HepG2 (cell line): ENCODE data around the gene ANKRD42. TPM values are rescaled to one million over a fixed set of nuclear protein-coding genes. Genes with fewer than 3 reads are reported as not detected.
A peak's percentile ranks its signal among the peaks of the same experiment; 100 is the strongest.

Source experiments
- ARHGAP35 ChIP-seq: sonication (generic); formaldehyde crosslinking; IDR thresholded peaks from 2 replicates; pipeline ENCODE4 v1.9.0; 2022; ENCODE audit warnings: mild to moderate bottlenecking, inconsistent platforms, moderate library complexity, missing genetic modification reagents, borderline replicate concordance
- CBFB ChIP-seq: sonication (generic); formaldehyde crosslinking; IDR thresholded peaks from 2 replicates; pipeline ENCODE4 v1.4.0; 2020; ENCODE audit warnings: missing genetic modification reagents
- ELF1 ChIP-seq: sonication (generic); formaldehyde crosslinking; IDR thresholded peaks from 2 replicates; pipeline ENCODE4 v1.4.0; 2020; ENCODE audit warnings: missing genetic modification reagents
- FOSL2 ChIP-seq: sonication (generic); formaldehyde crosslinking; IDR thresholded peaks from 2 replicates; pipeline ENCODE4 v1.4.0; 2020; ENCODE audit warnings: missing genetic modification reagents
- GRHL1 ChIP-seq: sonication (generic); formaldehyde crosslinking; conservative IDR thresholded peaks from 2 replicates; pipeline ENCODE4 v1.8.0; 2022; ENCODE audit warnings: missing genetic modification reagents
- GTF2F1 ChIP-seq: fragments of 150-350 bp; IDR thresholded peaks from 2 replicates; pipeline ENCODE4 v1.6.1; 2014; ENCODE audit warnings: low read length
- IRF2 ChIP-seq: IDR thresholded peaks from 2 replicates; pipeline ENCODE4 v1.6.1; 2018; ENCODE audit warnings: missing genetic modification reagents, missing compliant biosample characterization
- MBNL3 ChIP-seq: fragments of 250-450 bp; sonication (Bioruptor Pico); conservative IDR thresholded peaks from 2 replicates; pipeline ENCODE4 v1.8.0; 2022; ENCODE audit warnings: mild to moderate bottlenecking, inconsistent platforms
- NCOA2 ChIP-seq: sonication (generic); formaldehyde crosslinking; IDR thresholded peaks from 2 replicates; pipeline ENCODE4 v1.8.0; 2022; ENCODE audit warnings: inconsistent platforms
- NFYC ChIP-seq: IDR thresholded peaks from 2 replicates; pipeline ENCODE4 v1.6.1; 2016; ENCODE audit warnings: missing genetic modification reagents, missing compliant biosample characterization
- ONECUT2 ChIP-seq: sonication (generic); formaldehyde crosslinking; IDR thresholded peaks from 2 replicates; pipeline ENCODE4 v1.4.0; 2020; ENCODE audit warnings: missing genetic modification reagents
- PHF20 ChIP-seq: sonication (generic); formaldehyde crosslinking; IDR thresholded peaks from 2 replicates; pipeline ENCODE4 v1.5.0; 2020; ENCODE audit warnings: mild to moderate bottlenecking, missing genetic modification reagents
- POGZ ChIP-seq: sonication (generic); formaldehyde crosslinking; IDR thresholded peaks from 2 replicates; pipeline ENCODE4 v1.4.0; 2020; ENCODE audit warnings: mild to moderate bottlenecking, missing genetic modification reagents
- RARA ChIP-seq: IDR thresholded peaks from 2 replicates; pipeline ENCODE4 v1.6.1; 2016; ENCODE audit warnings: missing genetic modification reagents, missing compliant biosample characterization
- RBM22 ChIP-seq: fragments of 200-400 bp; formaldehyde crosslinking; optimal IDR thresholded peaks from 2 replicates; pipeline ENCODE3; 2017; ENCODE audit warnings: mild to moderate bottlenecking, low read length, moderate library complexity
- SKI ChIP-seq: fragments of 450-650 bp; IDR thresholded peaks from one replicate; pipeline ENCODE4 v1.6.1; 2018; ENCODE audit warnings: mild to moderate bottlenecking; ENCODE audit not compliant: partially characterized antibody
- SOX5 ChIP-seq: IDR thresholded peaks from 2 replicates; pipeline ENCODE4 v1.6.1; 2016; ENCODE audit warnings: borderline replicate concordance
- TOE1 ChIP-seq: sonication (generic); formaldehyde crosslinking; IDR thresholded peaks from 2 replicates; pipeline ENCODE4 v1.4.0; 2020; ENCODE audit warnings: mild to moderate bottlenecking, missing genetic modification reagents
- UBTF ChIP-seq: sonication (generic); formaldehyde crosslinking; IDR thresholded peaks from 2 replicates; pipeline ENCODE4 v1.4.0; 2020; ENCODE audit warnings: mild to moderate bottlenecking, missing genetic modification reagents
- ZFP41 ChIP-seq: sonication (generic); formaldehyde crosslinking; IDR thresholded peaks from 2 replicates; pipeline ENCODE4 v1.4.0; 2020; ENCODE audit warnings: mild to moderate bottlenecking, missing genetic modification reagents, borderline replicate concordance
- ZNF292 ChIP-seq: sonication (generic); formaldehyde crosslinking; IDR thresholded peaks from 2 replicates; pipeline ENCODE4 v1.8.1; 2022; ENCODE audit warnings: mild to moderate bottlenecking, low read depth, missing genetic modification reagents, borderline replicate concordance
- ZNF326 ChIP-seq: sonication (generic); formaldehyde crosslinking; IDR thresholded peaks from 2 replicates; pipeline ENCODE4 v1.4.0; 2020; ENCODE audit warnings: missing genetic modification reagents, borderline replicate concordance
- ZNF34 ChIP-seq: sonication (generic); formaldehyde crosslinking; IDR thresholded peaks from 2 replicates; pipeline ENCODE4 v1.4.0; 2020; ENCODE audit warnings: mild to moderate bottlenecking, missing genetic modification reagents, borderline replicate concordance
- ZNF652 ChIP-seq: IDR thresholded peaks from 2 replicates; pipeline ENCODE4 v1.6.1; 2016; ENCODE audit warnings: low read depth, borderline replicate concordance
- ZNF749 ChIP-seq: sonication (generic); formaldehyde crosslinking; IDR thresholded peaks from 2 replicates; pipeline ENCODE4 v1.8.0; 2022; ENCODE audit warnings: mild to moderate bottlenecking, missing genetic modification reagents, moderate library complexity, borderline replicate concordance
- polyA plus RNA-seq, 8 experiments: library from polyadenylated mRNA; depleted of rRNA in 3 of 8; stranded (reverse) in 7 of 8; unstranded in 1 of 8; fragments of >200 nt; fragmentation: Illumina TruSeq in 4 of 8; extraction: Trizol in 4 of 8; gene quantifications; 2 replicates each; pipeline versions ENCODE4 v1.2.1 to v1.2.3, GENCODE V29; 2011 to 2016; ENCODE audit warnings: low read depth in 4 of 8, missing spikeins in 1 of 8, mixed read lengths in 1 of 8; ENCODE audit not compliant: insufficient read depth in 1 of 8
- total RNA-seq, 5 experiments: library from RNA; depleted of rRNA; stranded (reverse); fragments of >200 nt; fragmentation: Illumina TruSeq; extraction: Trizol; gene quantifications; 2 replicates each; pipeline ENCODE4 v1.2.3, GENCODE V29; 2016; ENCODE audit warnings: low read depth in 1 of 5
- TF ChIP-seq, protein P1 (sequence below): sonication (generic); formaldehyde crosslinking; IDR thresholded peaks from 2 replicates; pipeline ENCODE4 v1.8.1; 2022; ENCODE audit warnings: low read depth, mild to moderate bottlenecking, missing genetic modification reagents

The ANKRD42 gene
- total and polyA plus RNA-seq, 2 of the 13 experiments (the other 11 are each of a cell fraction or from before 2014, with no cell fraction given), result 2.2 to 3.7 TPM

DNA sequence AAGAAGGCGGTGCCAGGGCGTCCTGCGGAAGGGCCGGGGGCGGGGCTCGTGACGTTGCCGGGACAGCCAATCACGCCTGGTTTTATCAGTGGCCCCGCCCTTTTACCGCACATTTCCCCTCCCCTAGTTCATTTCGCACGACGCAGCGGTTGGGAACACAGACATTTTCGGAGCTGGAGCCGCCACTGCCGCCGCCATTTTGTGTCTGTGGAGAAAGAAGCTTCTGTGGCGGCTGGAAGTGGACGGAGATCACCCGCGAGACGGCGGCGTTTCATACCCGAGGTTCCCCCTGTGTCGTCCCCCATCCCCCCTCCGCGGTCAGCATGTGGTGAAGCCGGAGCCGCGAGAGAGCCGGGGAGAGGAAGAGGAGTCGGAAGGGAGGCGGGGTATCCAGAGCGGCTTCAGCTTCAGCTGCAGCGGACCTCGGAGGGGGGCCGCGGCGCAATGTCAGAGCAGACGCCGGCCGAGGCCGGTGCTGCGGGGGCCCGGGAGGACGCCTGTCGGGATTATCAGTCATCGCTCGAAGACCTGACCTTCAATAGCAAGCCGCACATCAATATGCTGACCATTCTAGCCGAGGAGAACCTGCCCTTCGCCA lies 36.4 kb upstream of the ANKRD42 start, which contains the start of gene PCF11 (continued):
- TF ChIP-seq RARA (CRISPR knock-in tag), result no peak
- no peak for TF ChIP-seq ZNF326 (CRISPR knock-in tag)
- no peak for TF ChIP-seq RBM22
- no peak for TF ChIP-seq MBNL3 (CRISPR knock-in tag)
- no peak; the same call in 1 of the 2 replicates for TF ChIP-seq ZNF652 (CRISPR knock-in tag)
- TF ChIP-seq ZFP41 (CRISPR knock-in tag), result no peak
- 0 out of 2 replicates have a peak, but pooled peaks have one; percentile 24 for TF ChIP-seq SOX5 (CRISPR knock-in tag)
- no peak for TF ChIP-seq GRHL1
- 0 out of 2 replicates have a peak, but pooled peaks have one; percentile 12 for TF ChIP-seq PHF20 (CRISPR knock-in tag)
- TF ChIP-seq ONECUT2 (CRISPR knock-in tag), result no peak
- TF ChIP-seq ARHGAP35 (CRISPR knock-in tag), result no peak
- no peak; the same call in 1 of the 2 replicates for TF ChIP-seq CBFB (CRISPR knock-in tag)
- TF ChIP-seq ZNF34, result no peak
- peak; percentile 35; the same call in 1 of the 2 replicates for TF ChIP-seq NFYC (CRISPR knock-in tag)
- TF ChIP-seq NCOA2 (CRISPR knock-in tag), result peak; percentile 45
- peak; percentile 66; the same call in 1 of the 2 replicates for TF ChIP-seq IRF2 (CRISPR knock-in tag)
- no peak for TF ChIP-seq ZNF292 (CRISPR knock-in tag)
- TF ChIP-seq, protein P1, sequence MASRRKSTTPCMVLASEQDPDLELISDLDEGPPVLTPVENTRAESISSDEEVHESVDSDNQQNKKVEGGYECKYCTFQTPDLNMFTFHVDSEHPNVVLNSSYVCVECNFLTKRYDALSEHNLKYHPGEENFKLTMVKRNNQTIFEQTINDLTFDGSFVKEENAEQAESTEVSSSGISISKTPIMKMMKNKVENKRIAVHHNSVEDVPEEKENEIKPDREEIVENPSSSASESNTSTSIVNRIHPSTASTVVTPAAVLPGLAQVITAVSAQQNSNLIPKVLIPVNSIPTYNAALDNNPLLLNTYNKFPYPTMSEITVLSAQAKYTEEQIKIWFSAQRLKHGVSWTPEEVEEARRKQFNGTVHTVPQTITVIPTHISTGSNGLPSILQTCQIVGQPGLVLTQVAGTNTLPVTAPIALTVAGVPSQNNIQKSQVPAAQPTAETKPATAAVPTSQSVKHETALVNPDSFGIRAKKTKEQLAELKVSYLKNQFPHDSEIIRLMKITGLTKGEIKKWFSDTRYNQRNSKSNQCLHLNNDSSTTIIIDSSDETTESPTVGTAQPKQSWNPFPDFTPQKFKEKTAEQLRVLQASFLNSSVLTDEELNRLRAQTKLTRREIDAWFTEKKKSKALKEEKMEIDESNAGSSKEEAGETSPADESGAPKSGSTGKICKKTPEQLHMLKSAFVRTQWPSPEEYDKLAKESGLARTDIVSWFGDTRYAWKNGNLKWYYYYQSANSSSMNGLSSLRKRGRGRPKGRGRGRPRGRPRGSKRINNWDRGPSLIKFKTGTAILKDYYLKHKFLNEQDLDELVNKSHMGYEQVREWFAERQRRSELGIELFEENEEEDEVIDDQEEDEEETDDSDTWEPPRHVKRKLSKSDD, result peak; percentile 52; the same call in 1 of the 2 replicates
- TF ChIP-seq TOE1 (CRISPR knock-in tag), result peak; percentile 9; the same call in 1 of the 2 replicates
- TF ChIP-seq UBTF, result peak; percentile 66
- peak; percentile 80; the same call in 1 of the 2 replicates for TF ChIP-seq GTF2F1
- TF ChIP-seq ELF1, result peak; percentile 56
- TF ChIP-seq FOSL2 (CRISPR knock-in tag), result peak; percentile 56; the same call in 1 of the 2 replicates
- TF ChIP-seq SKI, result peak; percentile 42
- no peak; the same call in 1 of the 2 replicates for TF ChIP-seq POGZ (CRISPR knock-in tag)
- TF ChIP-seq ZNF749 (CRISPR knock-in tag), result no peak
